ENCODE data around the gene EEF1AKMT1. TPM values are rescaled to one million over a fixed set of nuclear protein-coding genes. Genes with fewer than 3 reads are reported as not detected.

EEF1AKMT1 gene
- total and polyA plus RNA-seq, 12 donors: 6.1 to 10.2 (median 8.3) TPM

- intact Hi-C loops (cut with DNase I): loop anchor here in 4 of 10 donors (5.0 to 10.0 kb wide), 2 partner anchors 205 to 208 kb away; no protein-coding TSS in a partner anchor
- H3K4me1 ChIP-seq: peaks cover 0 to 20% (median 12%) of the 10 kb centered on the region in 9 donors
- no peak overlapping the region for H3K27ac ChIP-seq
- H3K4me3 ChIP-seq: peak overlapping the region in 9 of 10 donors; percentile 48 to 81 (median 70)
- TF ChIP-seq CTCF (IDR thresholded peaks at IDR 0.05): no peak
- no peaks in the 10 kb centered on the region for H3K36me3 ChIP-seq
- peaks cover 0 to 38% (median 14%) of the 10 kb centered on the region in 7 donors for H3K27me3 ChIP-seq
- 21 to 30% methylated on average over 9 of the region's 9 CpGs for WGBS, 2 donors
- DNase-seq (no peak), ATAC-seq (no peak)
- no peaks in the 10 kb centered on the region for H3K9me3 ChIP-seq
Measured at GRCh38 chr13:20702530-20702914, 71.2 kb downstream of the EEF1AKMT1 start.

GRCh38 chr13:20701461-20701860 is 72.3 kb downstream of the EEF1AKMT1 start:
- intact Hi-C loops (cut with DNase I): loop anchor here in 4 of 10 donors (5.0 to 10.0 kb wide), 2 partner anchors 204 to 207 kb away; no protein-coding TSS in a partner anchor

GRCh38 chr13:20700288-20700687 is 73.5 kb downstream of the EEF1AKMT1 start:
- DNase-seq: no peak
- no peak for TF ChIP-seq CTCF (IDR thresholded peaks at IDR 0.05)
- Histone ChIP-seq H3K4me3 (no peak overlapping the region), H3K27me3 (peaks cover 0 to 38% (median 14%) of the 10 kb centered on the region in 7 donors), H3K36me3 (no peaks in the 10 kb centered on the region), H3K9me3 (no peaks in the 10 kb centered on the region), H3K4me1 (peaks cover 0 to 20% (median 12%) of the 10 kb centered on the region in 9 donors), H3K27ac (no peak overlapping the region)
- ATAC-seq: no peak
- intact Hi-C loops (cut with DNase I): loop anchor here in 4 of 10 donors (5.0 to 10.0 kb wide), 2 partner anchors 203 to 205 kb away; no protein-coding TSS in a partner anchor
- 90 to 93% methylated on average over 6 of the region's 6 CpGs for WGBS, 2 donors

More at GRCh38 chr13:20701461-20701860, 72.3 kb downstream of the EEF1AKMT1 start:
- H3K27ac ChIP-seq: no peak overlapping the region
- ATAC-seq (no peak), DNase-seq (no peak)
- H3K27me3 ChIP-seq: peaks cover 0 to 38% (median 14%) of the 10 kb centered on the region in 7 donors
- WGBS, 2 donors: 96 to 98% methylated on average over 3 of the region's 3 CpGs
- H3K4me3 ChIP-seq: no peak overlapping the region
- no peaks in the 10 kb centered on the region for H3K36me3 ChIP-seq
- H3K4me1 ChIP-seq: peaks cover 0 to 20% (median 12%) of the 10 kb centered on the region in 9 donors
- no peaks in the 10 kb centered on the region for H3K9me3 ChIP-seq
- no peak for TF ChIP-seq CTCF (IDR thresholded peaks at IDR 0.05)

GRCh38 chr13:20699715-20700114 is 74.0 kb downstream of the EEF1AKMT1 start:
- Histone ChIP-seq H3K27me3 (peaks cover 0 to 38% (median 14%) of the 10 kb centered on the region in 7 donors), H3K27ac (no peak overlapping the region), H3K4me3 (no peak overlapping the region), H3K36me3 (no peaks in the 10 kb centered on the region), H3K4me1 (peaks cover 0 to 20% (median 12%) of the 10 kb centered on the region in 9 donors), H3K9me3 (no peaks in the 10 kb centered on the region)
- ATAC-seq (no peak), DNase-seq (no peak)
- 94% methylated on average over 9 of the region's 9 CpGs for WGBS, 2 donors
- intact Hi-C loops (cut with DNase I): loop anchor here in 4 of 10 donors (5.0 to 10.0 kb wide), 2 partner anchors 202 to 205 kb away; no protein-coding TSS in a partner anchor
- no peak for TF ChIP-seq CTCF (IDR thresholded peaks at IDR 0.05)
